ENCODE measurements around the gene CACNA2D2.

- TF ChIP-seq CTCF (IDR thresholded peaks at IDR 0.05; ENCODE audit: low read depth, low read length, missing input control) (no peak), JUND (IDR thresholded peaks at IDR 0.05) (no peak), SP1 (IDR thresholded peaks at IDR 0.05) (no peak), TAF1 (conservative IDR thresholded peaks at IDR 0.05) (no peak), ATF3 (IDR thresholded peaks at IDR 0.05) (no peak), RAD21 (IDR thresholded peaks at IDR 0.05) (no peak), EGR1 (IDR thresholded peaks at IDR 0.05; ENCODE audit: low read depth in 2 of 2) (no peak), YY1 (IDR thresholded peaks at IDR 0.05) (no peak), GABPA (IDR thresholded peaks at IDR 0.05 in 1 of 2, conservative IDR thresholded peaks at IDR 0.05 in 1 of 2) (no peak), FOXA1 (IDR thresholded peaks at IDR 0.05) (no peak)
- TF ChIP-seq, protein P1, sequence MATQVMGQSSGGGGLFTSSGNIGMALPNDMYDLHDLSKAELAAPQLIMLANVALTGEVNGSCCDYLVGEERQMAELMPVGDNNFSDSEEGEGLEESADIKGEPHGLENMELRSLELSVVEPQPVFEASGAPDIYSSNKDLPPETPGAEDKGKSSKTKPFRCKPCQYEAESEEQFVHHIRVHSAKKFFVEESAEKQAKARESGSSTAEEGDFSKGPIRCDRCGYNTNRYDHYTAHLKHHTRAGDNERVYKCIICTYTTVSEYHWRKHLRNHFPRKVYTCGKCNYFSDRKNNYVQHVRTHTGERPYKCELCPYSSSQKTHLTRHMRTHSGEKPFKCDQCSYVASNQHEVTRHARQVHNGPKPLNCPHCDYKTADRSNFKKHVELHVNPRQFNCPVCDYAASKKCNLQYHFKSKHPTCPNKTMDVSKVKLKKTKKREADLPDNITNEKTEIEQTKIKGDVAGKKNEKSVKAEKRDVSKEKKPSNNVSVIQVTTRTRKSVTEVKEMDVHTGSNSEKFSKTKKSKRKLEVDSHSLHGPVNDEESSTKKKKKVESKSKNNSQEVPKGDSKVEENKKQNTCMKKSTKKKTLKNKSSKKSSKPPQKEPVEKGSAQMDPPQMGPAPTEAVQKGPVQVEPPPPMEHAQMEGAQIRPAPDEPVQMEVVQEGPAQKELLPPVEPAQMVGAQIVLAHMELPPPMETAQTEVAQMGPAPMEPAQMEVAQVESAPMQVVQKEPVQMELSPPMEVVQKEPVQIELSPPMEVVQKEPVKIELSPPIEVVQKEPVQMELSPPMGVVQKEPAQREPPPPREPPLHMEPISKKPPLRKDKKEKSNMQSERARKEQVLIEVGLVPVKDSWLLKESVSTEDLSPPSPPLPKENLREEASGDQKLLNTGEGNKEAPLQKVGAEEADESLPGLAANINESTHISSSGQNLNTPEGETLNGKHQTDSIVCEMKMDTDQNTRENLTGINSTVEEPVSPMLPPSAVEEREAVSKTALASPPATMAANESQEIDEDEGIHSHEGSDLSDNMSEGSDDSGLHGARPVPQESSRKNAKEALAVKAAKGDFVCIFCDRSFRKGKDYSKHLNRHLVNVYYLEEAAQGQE (IDR thresholded peaks at IDR 0.05): no peak
- TF ChIP-seq, protein P2, sequence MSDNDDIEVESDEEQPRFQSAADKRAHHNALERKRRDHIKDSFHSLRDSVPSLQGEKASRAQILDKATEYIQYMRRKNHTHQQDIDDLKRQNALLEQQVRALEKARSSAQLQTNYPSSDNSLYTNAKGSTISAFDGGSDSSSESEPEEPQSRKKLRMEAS (IDR thresholded peaks at IDR 0.05): no peak
These were observed 122.1 kb downstream of the CACNA2D2 start for GRCh38 chr3:50381383-50381782.

Measured in liver (tissue), 3 donors.